ENCODE results near the gene RASAL1. TPM values are rescaled to one million over a fixed set of nuclear protein-coding genes. Genes with fewer than 3 reads are reported as not detected.

The RASAL1 gene
- total RNA-seq, 1 experiment from 2014 or later = 85.9 TPM

DNA sequence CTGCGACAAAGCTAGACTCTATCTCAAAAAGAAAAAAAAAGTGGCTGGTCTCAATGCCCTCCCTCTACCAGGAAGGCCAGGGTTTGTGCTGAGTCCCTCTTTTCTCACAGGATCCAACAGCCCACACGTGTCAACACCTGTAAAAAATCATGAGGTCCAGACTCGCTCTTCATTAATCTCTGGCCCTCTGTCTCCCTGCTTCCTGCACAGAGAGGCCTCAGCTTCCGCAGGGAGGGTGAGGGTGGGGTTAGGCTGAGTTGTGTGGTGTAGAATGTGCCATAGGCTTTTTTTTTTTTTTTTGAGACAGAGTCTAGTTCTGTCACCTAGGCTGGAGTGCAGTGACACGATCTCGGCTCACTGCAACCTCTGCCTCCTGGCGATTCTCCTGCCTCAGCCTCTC, 20.1 kb upstream of the RASAL1 start:
- H3K27ac Mint-ChIP-seq (ENCODE audit: unreplicated experiment) = no peak overlapping the region
- H3K27me3 Mint-ChIP-seq (ENCODE audit: unreplicated experiment) = no peaks in the 10 kb centered on the region
- BruUV-seq (replicated peaks) = no TSS peak
- intact Hi-C loops (cut with micrococcal nuclease; ENCODE audit: unreplicated experiment) = no loop called here
- TF ChIP-seq, protein P1, sequence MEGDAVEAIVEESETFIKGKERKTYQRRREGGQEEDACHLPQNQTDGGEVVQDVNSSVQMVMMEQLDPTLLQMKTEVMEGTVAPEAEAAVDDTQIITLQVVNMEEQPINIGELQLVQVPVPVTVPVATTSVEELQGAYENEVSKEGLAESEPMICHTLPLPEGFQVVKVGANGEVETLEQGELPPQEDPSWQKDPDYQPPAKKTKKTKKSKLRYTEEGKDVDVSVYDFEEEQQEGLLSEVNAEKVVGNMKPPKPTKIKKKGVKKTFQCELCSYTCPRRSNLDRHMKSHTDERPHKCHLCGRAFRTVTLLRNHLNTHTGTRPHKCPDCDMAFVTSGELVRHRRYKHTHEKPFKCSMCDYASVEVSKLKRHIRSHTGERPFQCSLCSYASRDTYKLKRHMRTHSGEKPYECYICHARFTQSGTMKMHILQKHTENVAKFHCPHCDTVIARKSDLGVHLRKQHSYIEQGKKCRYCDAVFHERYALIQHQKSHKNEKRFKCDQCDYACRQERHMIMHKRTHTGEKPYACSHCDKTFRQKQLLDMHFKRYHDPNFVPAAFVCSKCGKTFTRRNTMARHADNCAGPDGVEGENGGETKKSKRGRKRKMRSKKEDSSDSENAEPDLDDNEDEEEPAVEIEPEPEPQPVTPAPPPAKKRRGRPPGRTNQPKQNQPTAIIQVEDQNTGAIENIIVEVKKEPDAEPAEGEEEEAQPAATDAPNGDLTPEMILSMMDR (IDR thresholded peaks at IDR 0.05; ENCODE audit: unreplicated experiment) = no peak
- no peak overlapping the region for H3K4me3 Mint-ChIP-seq (ENCODE audit: low read depth, unreplicated experiment)
- H3K36me3 Mint-ChIP-seq (ENCODE audit: insufficient read depth, unreplicated experiment) = peaks cover 54% of the 10 kb centered on the region
- no peak for DNase-seq
- CTCF ChIA-PET = interaction anchor here (0.8 kb wide), 1 partner anchor 151 kb away, joined by 4 read pairs; no protein-coding TSS in a partner anchor
- H3K4me1 Mint-ChIP-seq (ENCODE audit: low read depth, unreplicated experiment) = peaks cover 23% of the 10 kb centered on the region
- no peaks in the 10 kb centered on the region for H3K9me3 Mint-ChIP-seq (ENCODE audit: low read depth, unreplicated experiment)

DNA sequence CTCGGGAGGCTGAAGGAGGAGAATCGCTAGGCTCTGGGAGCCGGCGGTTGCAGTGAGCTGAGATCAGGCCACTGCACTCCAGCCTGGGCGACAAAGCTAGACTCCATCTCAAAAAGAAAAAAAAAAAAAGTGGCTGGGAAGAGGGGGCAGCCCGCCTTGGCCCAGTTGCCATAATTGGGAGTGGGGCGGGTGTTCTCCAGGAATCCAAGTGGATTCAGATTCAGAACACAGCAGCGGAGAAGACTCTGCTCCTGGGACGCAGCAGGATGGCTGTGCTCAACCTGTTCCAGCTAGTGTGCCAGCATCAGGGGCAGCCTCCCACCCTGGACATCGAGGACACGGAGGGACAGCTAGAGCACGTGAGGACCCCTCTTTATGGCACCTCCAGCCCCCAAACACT, 19.5 kb upstream of the RASAL1 start:
- no peak overlapping the region for H3K27ac Mint-ChIP-seq (ENCODE audit: unreplicated experiment)
- no peak for DNase-seq
- no peaks in the 10 kb centered on the region for H3K9me3 Mint-ChIP-seq (ENCODE audit: low read depth, unreplicated experiment)
- TF ChIP-seq, protein P1 (IDR thresholded peaks at IDR 0.05; ENCODE audit: unreplicated experiment) = no peak
- no peak overlapping the region for H3K4me3 Mint-ChIP-seq (ENCODE audit: low read depth, unreplicated experiment)
- intact Hi-C loops (cut with micrococcal nuclease; ENCODE audit: unreplicated experiment) = no loop called here
- CTCF ChIA-PET = interaction anchor here (0.8 kb wide), 1 partner anchor 151 kb away, joined by 4 read pairs; no protein-coding TSS in a partner anchor
- H3K27me3 Mint-ChIP-seq (ENCODE audit: unreplicated experiment) = no peaks in the 10 kb centered on the region
- peaks cover 57% of the 10 kb centered on the region for H3K36me3 Mint-ChIP-seq (ENCODE audit: insufficient read depth, unreplicated experiment)
- no TSS peak for BruUV-seq (replicated peaks)
- H3K4me1 Mint-ChIP-seq (ENCODE audit: low read depth, unreplicated experiment) = peaks cover 29% of the 10 kb centered on the region

DNA sequence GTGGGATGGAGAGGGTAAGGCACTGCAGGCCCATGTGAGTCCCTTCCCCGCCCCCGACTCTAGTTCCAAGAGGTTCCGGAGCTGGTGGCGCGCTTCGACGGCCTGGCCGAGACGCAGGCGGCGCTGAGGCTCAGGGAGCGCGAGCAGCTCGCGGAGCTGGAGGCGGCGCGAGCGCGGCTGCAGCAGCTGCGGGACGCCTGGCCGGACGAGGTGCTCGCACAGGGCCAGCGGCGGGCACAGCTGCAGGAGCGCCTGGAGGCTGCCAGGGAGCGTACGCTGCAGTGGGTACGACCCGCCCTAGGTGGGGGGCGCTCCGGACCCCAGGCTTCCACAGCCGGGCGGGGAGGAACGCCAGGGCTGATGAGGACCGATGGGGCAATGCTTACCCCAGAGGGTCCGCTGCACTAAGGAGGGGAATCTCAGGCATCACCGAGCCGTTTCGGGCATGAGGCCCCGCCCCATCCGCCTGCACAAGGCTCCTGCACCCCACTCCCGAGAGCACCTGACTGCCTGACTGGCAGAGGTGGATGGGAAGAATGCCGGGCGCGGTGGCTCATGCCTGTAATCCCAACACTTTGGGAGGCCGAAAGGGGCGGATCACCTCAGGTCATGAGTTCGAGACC, 18.9 kb upstream of the RASAL1 start:
- CTCF ChIA-PET = interaction anchor here (5.9 kb wide), 1 partner anchor 18 kb away, joined by 108 read pairs; the partner anchor contains the start of gene RASAL1
- intact Hi-C loops (cut with micrococcal nuclease; ENCODE audit: unreplicated experiment) = loop anchor here (5.0 kb wide), 1 partner anchor 162 kb away; no protein-coding TSS in a partner anchor
- Mint-ChIP-seq H3K27me3 (ENCODE audit: unreplicated experiment) (no peaks in the 10 kb centered on the region), H3K4me1 (ENCODE audit: low read depth, unreplicated experiment) (peaks cover 30% of the 10 kb centered on the region), H3K27ac (ENCODE audit: unreplicated experiment) (no peak overlapping the region), H3K36me3 (ENCODE audit: insufficient read depth, unreplicated experiment) (peaks cover 55% of the 10 kb centered on the region), H3K4me3 (ENCODE audit: low read depth, unreplicated experiment) (no peak overlapping the region), H3K9me3 (ENCODE audit: low read depth, unreplicated experiment) (no peaks in the 10 kb centered on the region)
- TF ChIP-seq, protein P1 (IDR thresholded peaks at IDR 0.05; ENCODE audit: unreplicated experiment) = no peak
- no peak for DNase-seq
- no TSS peak for BruUV-seq (replicated peaks)

DNA sequence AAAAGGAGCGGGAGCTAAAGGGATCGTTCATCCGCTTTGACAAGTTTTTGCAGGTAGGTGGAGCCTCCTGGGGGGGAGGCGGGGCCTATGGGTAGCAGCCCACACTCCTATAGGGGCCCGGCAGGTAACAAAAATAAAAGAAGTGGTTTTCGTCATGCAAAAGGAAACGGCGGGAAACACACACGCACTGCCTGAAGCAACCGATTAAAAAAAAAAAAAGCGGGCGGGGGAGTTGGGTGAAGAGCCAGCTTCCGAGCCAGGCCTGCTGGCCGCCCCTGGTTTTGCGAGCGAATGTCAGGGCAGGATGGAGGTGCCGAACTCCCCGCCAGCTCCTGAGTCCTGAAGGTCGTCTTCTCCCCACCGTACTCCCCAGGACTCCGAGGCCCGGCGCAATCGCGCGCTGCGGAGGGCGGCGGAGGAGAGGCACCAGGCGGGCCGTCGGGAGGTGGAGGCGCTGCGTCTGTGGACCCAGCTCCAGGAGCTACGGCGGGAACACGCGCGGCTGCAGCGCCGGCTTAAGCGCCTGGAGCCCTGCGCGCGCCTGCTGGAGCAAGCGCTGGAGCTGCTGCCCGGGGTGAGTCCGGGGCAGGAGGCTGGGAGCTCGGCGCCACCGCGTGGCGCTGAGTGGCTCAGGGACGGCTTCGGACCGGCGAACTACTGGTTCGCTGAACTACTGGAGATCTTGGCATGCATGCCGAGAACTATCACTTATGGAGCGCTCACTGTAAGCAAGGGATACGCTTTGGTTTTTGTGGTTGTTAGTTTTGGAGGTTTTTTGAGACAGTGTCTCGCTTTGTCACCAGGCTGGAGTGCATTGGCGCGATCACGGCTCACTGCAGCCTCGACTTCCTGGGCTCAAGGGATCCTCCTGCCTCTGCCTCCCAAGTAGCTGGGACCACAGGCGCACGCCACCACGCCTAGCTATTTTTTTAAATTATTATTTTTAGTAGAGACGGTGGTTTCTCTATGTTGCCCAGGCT, 17.6 kb upstream of the RASAL1 start:
- TF ChIP-seq, protein P1 (IDR thresholded peaks at IDR 0.05; ENCODE audit: unreplicated experiment) = peak; percentile 25
- H3K4me3 Mint-ChIP-seq (ENCODE audit: low read depth, unreplicated experiment) = peak overlapping the region; percentile 98
- H3K9me3 Mint-ChIP-seq (ENCODE audit: low read depth, unreplicated experiment) = no peaks in the 10 kb centered on the region
- no peaks in the 10 kb centered on the region for H3K27me3 Mint-ChIP-seq (ENCODE audit: unreplicated experiment)
- DNase-seq = peak; percentile 89
- H3K27ac Mint-ChIP-seq (ENCODE audit: unreplicated experiment) = peak overlapping the region; percentile 13
- TSS peak; percentile 69 for BruUV-seq (replicated peaks)
- intact Hi-C loops (cut with micrococcal nuclease; ENCODE audit: unreplicated experiment) = loop anchor here (1.0 to 5.0 kb wide), 4 partner anchors 18 to 161 kb away; partner anchors contain the start of gene RASAL1
- H3K4me1 Mint-ChIP-seq (ENCODE audit: low read depth, unreplicated experiment) = peaks cover 30% of the 10 kb centered on the region
- CTCF ChIA-PET = interaction anchor here (0.8 to 5.9 kb wide), 10 partner anchors 11 to 104 kb away, joined by 3 to 108 read pairs (median 5); partner anchors contain the start of gene RASAL1
- H3K36me3 Mint-ChIP-seq (ENCODE audit: insufficient read depth, unreplicated experiment) = peaks cover 48% of the 10 kb centered on the region
